Measurements from ENCODE around the gene SLC16A2.
A peak's percentile ranks its signal among the peaks of the same experiment; 100 is the strongest.
"Not testable (repeated sequence)": the region's sequence is repeated elsewhere in the genome, so short reads cannot be mapped to it uniquely, and the experiment has no call there.

The SLC16A2 gene

GRCh38 chrX:74507191-74507590, 85.9 kb downstream of the SLC16A2 start:
- no peak for DNase-seq (ENCODE audit: low read depth)

DNA sequence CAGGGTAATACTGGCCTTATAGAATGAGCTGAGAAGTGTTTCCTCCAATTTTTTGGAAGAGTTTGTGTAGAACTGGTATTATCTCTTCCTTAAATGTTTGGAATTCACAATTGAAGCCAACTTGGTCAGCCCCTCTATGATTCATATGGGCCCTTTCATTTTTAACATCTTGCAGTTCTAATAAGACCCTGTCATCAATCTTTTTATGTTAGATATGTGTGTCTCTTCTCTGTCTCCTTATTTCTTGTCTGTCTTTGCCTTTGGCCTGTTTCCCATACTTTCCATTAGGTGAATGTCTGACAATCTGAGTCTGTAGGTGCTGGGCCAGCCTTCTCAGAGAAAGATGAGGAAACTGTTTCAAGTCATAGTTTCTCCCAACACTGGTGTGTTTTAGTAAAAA, 88.7 kb downstream of the SLC16A2 start:
- DNase-seq (ENCODE audit: low read depth), result no peak

DNA sequence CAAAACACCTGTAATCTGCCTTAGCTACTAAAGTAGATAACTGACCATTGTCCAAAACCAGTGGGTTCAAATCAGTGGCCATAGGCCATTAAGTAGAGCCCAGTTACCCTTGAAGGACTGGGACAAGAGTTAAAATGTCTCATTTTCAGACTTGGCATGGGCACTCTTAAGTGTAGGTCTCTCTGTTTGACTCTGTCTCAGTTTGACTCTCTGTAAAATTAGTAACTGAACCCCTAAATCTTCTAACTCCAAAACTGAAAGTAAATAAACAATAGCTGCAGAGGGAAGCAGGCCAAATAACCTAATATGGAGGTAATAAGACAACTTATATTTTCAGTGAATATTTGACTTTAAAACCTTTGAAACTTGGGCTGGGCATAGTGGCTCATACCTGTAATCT, 89.1 kb downstream of the SLC16A2 start:
- no peak for DNase-seq (ENCODE audit: low read depth)

DNA sequence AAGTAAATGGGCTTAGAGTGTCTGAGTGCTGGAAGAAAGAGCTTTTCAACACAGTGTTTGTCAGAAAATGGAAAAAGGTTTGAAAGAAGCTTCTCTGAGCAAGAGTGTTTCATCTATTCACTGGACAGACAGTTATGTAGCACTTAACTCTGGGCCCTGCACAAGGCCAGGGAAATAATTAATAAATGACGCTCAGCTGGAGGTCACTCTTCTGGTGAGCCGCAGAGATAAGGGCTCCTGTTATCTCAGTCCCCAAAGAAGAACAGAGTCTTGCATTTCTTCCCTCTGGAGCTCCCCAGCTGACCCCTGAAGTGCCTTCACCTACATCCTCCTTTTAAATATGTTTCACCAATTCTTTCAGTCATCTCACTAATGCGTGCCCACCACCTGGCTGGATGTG, 90.4 kb downstream of the SLC16A2 start:
- no peak for DNase-seq (ENCODE audit: low read depth)

DNA sequence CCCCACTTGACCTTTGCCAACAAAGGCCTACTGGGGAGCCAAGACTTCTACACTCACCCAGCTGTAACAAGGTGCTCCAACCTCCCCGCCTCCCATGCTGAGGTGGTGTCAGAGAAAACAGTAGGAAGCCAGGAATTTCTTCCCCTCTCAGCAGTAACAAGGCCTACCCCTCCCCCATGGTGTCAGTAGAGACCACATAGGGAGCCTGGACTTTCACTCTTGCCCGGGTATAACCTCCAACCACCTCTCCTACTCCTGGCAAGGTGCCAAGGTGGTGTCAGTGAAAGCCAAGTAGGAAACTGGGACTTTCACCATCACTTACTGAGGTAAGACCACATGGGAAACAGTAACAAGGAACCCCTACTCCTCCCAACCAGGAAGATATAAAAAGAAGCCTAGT, 93.1 kb downstream of the SLC16A2 start:
- no peak for DNase-seq (ENCODE audit: low read depth)

DNA sequence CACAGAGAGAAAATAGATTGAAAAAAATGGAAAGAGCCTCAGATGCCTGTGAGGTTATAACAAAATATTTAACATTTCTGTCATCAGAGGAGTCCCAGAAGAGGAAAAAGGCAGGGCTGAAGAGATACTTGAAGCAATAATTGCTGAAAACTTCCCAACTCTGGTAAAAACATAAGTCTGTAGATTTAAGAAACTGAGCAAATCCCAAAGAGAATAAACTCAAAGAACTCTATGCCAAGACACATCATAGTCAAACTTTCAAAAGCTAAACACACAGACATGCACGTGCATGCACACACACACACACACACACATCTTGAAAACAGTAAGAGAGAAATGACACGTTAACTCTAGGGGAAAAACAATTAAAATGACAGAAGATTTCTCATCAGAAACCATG, 94.1 kb downstream of the SLC16A2 start:
- DNase-seq (ENCODE audit: low read depth), result no peak

DNA sequence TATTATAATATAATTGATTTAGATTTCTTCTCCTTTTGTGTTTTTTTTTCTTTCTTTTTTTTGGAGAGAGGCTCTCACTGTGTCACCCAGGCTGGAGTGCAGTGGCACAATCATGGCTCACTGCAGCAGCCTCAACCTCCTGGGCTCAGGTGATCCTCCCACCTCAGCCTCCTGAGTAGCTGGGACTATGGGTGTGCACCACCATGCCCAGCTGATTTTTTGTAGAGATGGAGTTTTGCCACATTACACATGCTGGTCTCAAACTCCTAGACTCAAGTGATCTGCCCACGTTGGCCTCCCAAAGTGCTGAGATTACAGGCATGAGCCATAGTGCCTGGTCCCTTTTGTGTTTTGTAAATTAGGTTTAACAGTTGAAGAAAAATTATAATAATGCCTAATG, 94.7 kb downstream of the SLC16A2 start:
- DNase-seq (ENCODE audit: low read depth), result not testable (repeated sequence)

DNA sequence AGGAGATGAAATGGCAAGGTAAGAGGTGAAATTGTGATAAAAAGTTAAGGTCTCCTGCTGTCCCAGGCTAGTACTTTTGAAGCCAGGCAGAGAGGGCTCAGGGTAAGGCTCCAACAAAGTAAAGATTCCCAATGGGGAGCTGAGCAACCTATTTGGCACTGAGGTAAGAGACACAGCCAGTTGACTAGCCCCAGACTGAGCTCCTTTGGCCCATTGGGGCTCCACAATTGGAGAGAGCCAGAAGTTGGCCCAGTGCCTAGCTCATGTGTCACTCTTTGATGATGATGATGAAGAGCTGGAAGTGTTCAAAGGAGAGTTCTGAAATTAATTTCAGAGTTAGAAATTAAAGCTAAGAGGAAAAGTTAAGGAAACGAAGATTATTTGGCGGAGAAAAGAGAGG, 98.6 kb downstream of the SLC16A2 start:
- DNase-seq (ENCODE audit: low read depth), result no peak

- DNase-seq (ENCODE audit: low read depth), result no peak
Measured at GRCh38 chrX:74520291-74520690, 99.0 kb downstream of the SLC16A2 start.

DNA sequence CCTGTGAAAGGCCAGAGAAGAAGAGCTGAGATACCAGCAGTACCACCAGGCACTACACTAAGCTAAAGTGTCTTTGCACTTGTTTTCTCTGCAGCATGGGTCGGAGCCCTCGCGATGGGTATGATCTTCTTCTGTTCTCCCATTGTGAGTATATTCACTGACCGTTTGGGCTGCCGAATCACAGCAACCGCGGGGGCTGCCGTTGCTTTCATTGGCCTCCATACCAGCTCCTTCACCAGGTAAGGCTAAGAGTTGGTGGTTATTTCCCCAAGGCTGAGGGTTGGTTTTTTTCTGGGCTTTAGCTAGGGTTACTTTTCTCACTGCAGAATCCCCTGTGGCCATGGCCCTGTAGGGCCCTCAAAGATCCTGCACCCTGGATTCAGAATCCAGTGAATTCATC, 99.6 kb downstream of the SLC16A2 start:
- no peak for DNase-seq (ENCODE audit: low read depth)

DNA sequence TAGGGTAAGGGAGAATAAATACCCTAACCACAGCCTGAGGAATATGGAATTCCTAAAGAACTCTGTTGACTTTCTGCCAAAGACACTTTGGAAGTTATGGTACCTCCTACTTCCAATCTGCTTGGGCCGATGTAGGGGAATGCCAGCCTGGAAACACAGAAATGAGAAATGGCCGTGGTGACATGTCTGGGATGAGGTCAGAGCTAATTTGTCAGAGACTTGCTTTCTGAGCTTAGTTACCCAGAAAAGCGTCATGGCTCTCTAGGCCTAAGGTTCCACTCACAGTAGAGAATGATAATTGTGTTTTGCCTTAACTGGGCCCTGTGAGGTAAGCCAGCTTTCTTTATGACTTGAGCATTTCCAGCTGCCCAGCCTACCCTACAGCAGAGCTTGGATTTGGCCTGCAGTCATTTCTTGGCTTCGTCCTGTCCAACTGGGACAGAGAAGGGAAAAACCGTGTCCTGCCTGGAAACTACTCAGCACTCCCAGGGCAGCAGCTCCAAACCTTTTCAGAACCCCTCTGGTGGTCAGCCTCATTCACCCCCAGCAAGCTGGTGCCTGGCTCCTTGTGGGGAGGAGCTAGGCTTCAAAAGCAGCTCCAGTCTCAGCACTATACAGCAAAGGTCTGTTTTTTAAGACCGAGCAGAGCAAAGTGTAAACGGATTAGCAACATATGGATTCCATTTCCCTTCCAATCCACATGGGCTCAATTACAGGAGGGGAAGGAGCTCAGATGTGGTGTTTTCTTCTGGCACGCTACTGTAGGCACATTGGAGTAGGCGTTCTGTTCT, 100.9 kb downstream of the SLC16A2 start:
- DNase-seq (ENCODE audit: low read depth), result no peak

DNA sequence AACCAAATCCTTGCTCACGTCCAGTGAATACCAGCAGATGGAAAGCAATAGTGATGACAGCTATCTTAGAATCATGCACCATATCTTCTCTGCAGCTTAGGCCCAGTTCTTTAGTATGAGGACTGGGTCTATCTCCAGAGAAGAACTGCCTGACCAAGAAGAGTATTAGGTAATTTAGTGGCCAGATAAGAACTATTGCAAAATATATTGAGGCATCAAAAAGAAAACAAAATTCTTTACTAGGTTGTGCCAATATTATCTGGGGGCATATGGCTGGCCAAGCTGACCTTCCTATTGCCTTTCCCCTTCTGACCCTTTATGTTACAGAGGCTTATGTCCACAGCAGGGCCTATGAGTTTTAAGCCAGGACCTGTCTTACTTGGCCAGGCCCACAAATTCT, 101.9 kb downstream of the SLC16A2 start:
- no peak for DNase-seq (ENCODE audit: low read depth)

DNA sequence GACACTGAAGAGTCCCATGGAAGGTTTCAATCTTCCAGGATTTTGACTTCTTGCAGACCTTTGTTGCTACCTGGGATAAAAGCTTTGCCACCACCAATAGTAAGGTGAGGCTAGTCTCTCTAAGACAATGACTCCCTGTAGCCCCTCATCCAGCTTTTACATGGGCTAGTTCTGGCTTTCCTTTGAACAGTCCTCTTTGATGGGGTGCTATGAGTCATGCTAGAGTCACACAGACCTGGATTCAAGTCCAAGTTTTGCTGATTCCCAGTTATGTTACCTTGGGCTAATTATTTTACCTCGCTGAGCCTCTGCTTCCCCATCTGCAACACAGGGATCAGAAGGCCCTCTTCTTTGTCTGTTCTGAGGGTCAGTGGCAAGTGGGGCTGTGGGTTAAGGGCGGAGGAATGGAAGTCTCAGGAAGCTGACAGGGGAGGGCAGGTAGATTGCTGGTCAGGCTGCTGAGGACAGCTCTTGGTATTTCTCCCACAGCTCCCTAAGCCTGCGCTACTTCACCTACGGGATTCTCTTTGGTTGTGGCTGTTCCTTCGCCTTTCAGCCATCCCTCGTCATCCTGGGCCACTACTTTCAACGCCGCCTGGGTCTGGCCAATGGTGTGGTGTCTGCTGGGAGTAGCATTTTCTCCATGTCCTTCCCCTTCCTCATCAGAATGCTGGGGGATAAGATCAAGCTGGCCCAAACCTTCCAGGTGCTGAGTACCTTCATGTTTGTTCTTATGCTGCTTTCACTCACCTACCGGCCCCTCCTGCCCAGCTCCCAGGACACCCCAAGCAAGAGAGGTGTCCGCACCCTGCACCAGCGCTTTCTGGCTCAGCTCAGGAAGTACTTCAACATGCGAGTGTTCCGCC, 102.8 kb downstream of the SLC16A2 start:
- peak; percentile 24 for DNase-seq (ENCODE audit: low read depth)

DNA sequence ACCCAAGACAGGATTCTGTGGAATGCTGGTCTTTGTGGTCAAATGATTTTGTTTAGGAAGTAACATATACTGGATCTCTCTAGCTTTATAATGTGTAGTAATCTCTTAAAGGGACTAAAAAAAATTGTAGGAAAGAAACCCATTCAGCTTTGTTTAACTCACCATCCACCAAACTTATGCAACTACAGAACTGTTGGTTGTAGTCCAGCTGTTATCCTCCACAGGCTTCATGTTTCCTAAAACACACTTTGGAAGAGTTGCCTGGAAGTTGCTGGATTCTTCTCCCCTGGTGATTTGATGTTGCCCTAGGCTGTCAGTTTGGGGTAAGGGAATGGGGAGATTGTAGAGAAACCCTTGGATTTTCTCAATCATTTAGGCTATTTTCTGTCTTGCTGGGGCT, 103.8 kb downstream of the SLC16A2 start:
- DNase-seq (ENCODE audit: low read depth), result no peak

GRCh38 chrX:74526764-74527163, 105.5 kb downstream of the SLC16A2 start:
- no peak for DNase-seq (ENCODE audit: low read depth)

- no peak for DNase-seq (ENCODE audit: low read depth)
Measured at GRCh38 chrX:74527350-74527749, 106.1 kb downstream of the SLC16A2 start.

- no peak for DNase-seq (ENCODE audit: low read depth)
Measured at GRCh38 chrX:74529311-74529710, 108.0 kb downstream of the SLC16A2 start.

DNA sequence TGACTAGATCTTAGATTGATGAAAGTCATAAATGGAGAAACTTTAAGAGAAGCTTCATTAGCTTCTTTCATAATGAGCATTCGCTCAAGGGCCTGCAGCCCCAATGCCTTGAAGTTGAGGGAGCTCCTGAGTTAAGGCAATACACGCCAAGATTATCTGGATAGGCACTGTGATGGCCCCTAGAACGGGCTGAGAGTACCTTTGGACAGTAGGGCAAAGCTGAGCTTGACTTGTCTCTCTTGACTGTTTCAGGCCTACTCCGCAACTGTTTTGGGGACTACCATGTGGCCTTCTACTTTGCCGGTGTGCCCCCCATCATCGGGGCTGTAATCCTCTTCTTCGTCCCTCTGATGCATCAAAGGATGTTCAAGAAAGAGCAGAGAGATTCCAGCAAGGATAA, 109.8 kb downstream of the SLC16A2 start:
- DNase-seq (ENCODE audit: low read depth), result no peak

GRCh38 chrX:74534569-74535038, 113.3 kb downstream of the SLC16A2 start:
- DNase-seq (ENCODE audit: low read depth), result peak; percentile 72

DNA sequence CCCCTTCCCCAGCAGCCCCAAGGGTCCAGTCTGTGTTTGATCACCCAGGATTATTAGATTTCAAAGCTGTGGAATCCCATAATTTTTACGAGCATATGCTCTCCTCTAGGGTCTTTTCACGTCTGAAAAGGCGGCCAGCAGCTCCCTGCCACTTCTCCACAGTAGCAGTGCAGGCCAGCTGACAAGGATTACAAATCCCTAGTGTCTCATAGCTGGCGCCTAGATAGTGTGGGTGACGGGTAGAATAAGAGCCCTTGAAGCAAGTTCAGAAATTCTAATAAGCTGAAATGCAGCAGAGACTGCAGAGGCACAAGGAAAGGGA, 113.8 kb downstream of the SLC16A2 start:
- DNase-seq (ENCODE audit: low read depth), result no peak

DNA sequence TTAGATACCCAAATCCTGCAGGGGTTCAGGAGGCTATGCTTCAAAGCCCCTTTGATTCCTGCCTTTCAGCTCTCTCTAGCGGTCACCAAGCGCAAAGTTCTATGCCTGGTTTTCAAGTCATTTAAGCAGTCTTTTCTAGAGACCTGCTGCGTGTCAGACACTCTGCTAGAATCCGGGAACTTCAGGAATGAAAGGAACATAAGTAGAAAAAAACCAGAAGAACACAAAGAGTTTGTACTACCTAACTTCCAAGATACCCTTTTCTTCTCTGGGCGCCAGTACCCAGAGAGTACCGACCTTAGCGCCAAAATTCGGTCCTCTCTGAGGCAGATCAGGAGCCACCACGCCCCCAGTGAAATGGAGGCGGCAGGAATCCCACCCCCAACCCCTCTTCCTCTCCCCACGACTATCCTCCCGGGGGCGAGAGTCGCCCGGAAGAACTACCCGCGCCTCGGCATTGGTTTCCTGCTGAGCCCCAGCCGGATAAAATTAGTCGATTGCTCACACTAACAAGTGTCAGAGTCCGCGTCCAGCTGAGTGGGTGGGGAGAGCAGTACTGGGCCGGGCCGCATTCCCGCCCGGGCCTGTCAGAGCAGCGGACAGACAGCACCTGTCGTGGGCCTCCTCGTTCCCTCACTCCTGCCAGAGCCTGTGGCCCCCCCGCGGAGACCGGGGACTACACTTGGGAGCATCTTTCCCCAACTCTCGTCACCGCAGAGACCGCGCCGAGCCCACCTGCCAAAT, 114.3 kb downstream of the SLC16A2 start:
- DNase-seq (ENCODE audit: low read depth), result peak; percentile 76

- peak; percentile 89 for DNase-seq (ENCODE audit: low read depth)
Measured at GRCh38 chrX:74536152-74536831, 115.0 kb downstream of the SLC16A2 start.

Measured in ELR (cell line).